Kasumi-1 (cell line): ENCODE results near the gene KRR1.

Experiments used
- DNase-seq, 2 experiments: peaks; one replicate each; lab custom pipeline; 2025; lab: John Stamatoyannopoulos, UW

Gene KRR1

GRCh38 chr12:75511116-75512048, at the start of gene KRR1:
Gene KRR1 (minus strand): TSS chr12:75511609. CDS start chr12:75511597, 12 bp downstream.
- peak; percentile 99 for DNase-seq

GRCh38 chr12:75560167-75560566, 48.8 kb upstream of the KRR1 start:
- DNase-seq = peak; percentile 15 to 20

GRCh38 chr12:75558287-75558686, 46.9 kb upstream of the KRR1 start:
- DNase-seq = no peak

GRCh38 chr12:75556311-75556899, 45.0 kb upstream of the KRR1 start:
- no peak for DNase-seq

- no peak for DNase-seq
Measured at GRCh38 chr12:75554556-75554880, 43.1 kb upstream of the KRR1 start.

GRCh38 chr12:75553836-75554555, 42.6 kb upstream of the KRR1 start:
- no peak for DNase-seq

GRCh38 chr12:75553398-75553797, 42.0 kb upstream of the KRR1 start:
- DNase-seq = peak in 1 of 2 experiments; percentile 11

- DNase-seq = no peak
Measured at GRCh38 chr12:75551477-75551876, 40.1 kb upstream of the KRR1 start.

- no peak for DNase-seq
Measured at GRCh38 chr12:75550401-75551240, 39.2 kb upstream of the KRR1 start.

- DNase-seq = no peak
Measured at GRCh38 chr12:75549989-75550388, 38.6 kb upstream of the KRR1 start.

- DNase-seq = no peak
Measured at GRCh38 chr12:75548879-75549278, 37.5 kb upstream of the KRR1 start.

- no peak for DNase-seq
Measured at GRCh38 chr12:75545636-75546035, 34.2 kb upstream of the KRR1 start.

- no peak for DNase-seq
Measured at GRCh38 chr12:75543529-75543928, 32.1 kb upstream of the KRR1 start.

- DNase-seq = no peak
Measured at GRCh38 chr12:75542942-75543341, 31.5 kb upstream of the KRR1 start.

GRCh38 chr12:75539889-75540288, 28.5 kb upstream of the KRR1 start:
- no peak for DNase-seq

GRCh38 chr12:75533239-75533638, 21.8 kb upstream of the KRR1 start:
- no peak for DNase-seq

GRCh38 chr12:75529826-75530225, 18.4 kb upstream of the KRR1 start:
- no peak for DNase-seq

- DNase-seq = no peak
Measured at GRCh38 chr12:75529316-75529715, 17.9 kb upstream of the KRR1 start.

GRCh38 chr12:75528692-75529091, 17.3 kb upstream of the KRR1 start:
- DNase-seq = no peak

GRCh38 chr12:75528272-75528671, 16.9 kb upstream of the KRR1 start:
- DNase-seq = no peak

GRCh38 chr12:75526655-75527511, 15.5 kb upstream of the KRR1 start:
- DNase-seq = peak; percentile 56 to 79
